PC-3 (cell line): Measurements from ENCODE around the gene ERI3. TPM values are rescaled to one million over a fixed set of nuclear protein-coding genes. Genes with fewer than 3 reads are reported as not detected.

Source experiments
- ATAC-seq: fragments of 200-7000 bp; cut with Tn5 transposase; 2 replicates; pipeline ENCODE4 v1.9.1; 2020; ENCODE audit warnings: mild to moderate bottlenecking, moderate library complexity
- BruUV-seq: library from RNA; stranded (reverse); fragments of 400-500 nt; replicated peaks from 2 replicates; lab custom pipeline; 2021; lab: Mats Ljungman, UMichigan
- CTCF ChIA-PET: fragments of 300-600 bp; sonication (Branson Sonifier 250); formaldehyde crosslinking; loops from one replicate; lab custom pipeline; 2022; ENCODE audit warnings: antibody characterized with exemption; lab: Charles Lee
- POLR2A ChIA-PET: fragments of 300-600 bp; sonication (Branson Sonifier 250); formaldehyde crosslinking; loops from one replicate; lab custom pipeline; 2022; ENCODE audit warnings: antibody characterized with exemption; ENCODE audit not compliant: unreplicated experiment; lab: Charles Lee
- DNase-seq: peaks from one replicate; pipeline ENCODE4 v3.0.0-alpha.2; 2015
- H2AFZ ChIP-seq: fragments of 300-600 bp; sonication (generic); 2 replicates; pipeline ENCODE4 v1.6.0; 2016; ENCODE audit warnings: antibody characterized with exemption, low read length
- H3F3A ChIP-seq: fragments of 300-600 bp; sonication (generic); one replicate; pipeline ENCODE4 v1.6.0; 2017; ENCODE audit warnings: antibody characterized with exemption, low read length, control low read depth, mild to moderate bottlenecking; ENCODE audit not compliant: unreplicated experiment
- H3K27ac ChIP-seq: fragments of 300-600 bp; sonication (generic); 2 replicates; pipeline ENCODE4 v1.5.1; 2016; ENCODE audit warnings: mild to moderate bottlenecking, low read length
- H3K27me3 ChIP-seq: fragments of 300-600 bp; sonication (generic); 2 replicates; pipeline ENCODE4 v1.6.1; 2016; ENCODE audit warnings: low read length, mixed read lengths
- H3K36me3 ChIP-seq: fragments of 300-600 bp; sonication (generic); 2 replicates; pipeline ENCODE4 v1.6.1; 2016; ENCODE audit warnings: low read depth, mixed run types, low read length, mixed read lengths
- H3K4me1 ChIP-seq: fragments of 300-600 bp; sonication (generic); 2 replicates; pipeline ENCODE4 v1.5.1; 2016; ENCODE audit warnings: low read length; ENCODE audit not compliant: insufficient read depth
- H3K4me2 ChIP-seq: fragments of 300-600 bp; sonication (generic); 2 replicates; pipeline ENCODE4 v1.6.0; 2016; ENCODE audit warnings: low read length
- H3K4me3 ChIP-seq: fragments of 300-600 bp; sonication (generic); 2 replicates; pipeline ENCODE4 v1.5.1; 2016; ENCODE audit warnings: mild to moderate bottlenecking, low read length, mixed read lengths
- H3K79me2 ChIP-seq: fragments of 300-600 bp; sonication (generic); 2 replicates; pipeline ENCODE4 v1.6.1; 2017; ENCODE audit warnings: low read length, mixed read lengths
- H3K9ac ChIP-seq: fragments of 300-600 bp; sonication (generic); 2 replicates; pipeline ENCODE4 v1.6.0; 2016; ENCODE audit warnings: mild to moderate bottlenecking, low read length
- H3K9me2 ChIP-seq: fragments of 300-600 bp; sonication (generic); replicated peaks from 2 replicates; pipeline ENCODE4 v1.6.1; 2016; ENCODE audit warnings: mixed run types, low read length, mixed read lengths
- H3K9me3 ChIP-seq: fragments of 300-600 bp; sonication (generic); 2 replicates; pipeline ENCODE4 v1.6.1; 2016; ENCODE audit warnings: low read length, mixed read lengths
- H4K20me1 ChIP-seq: fragments of 300-600 bp; sonication (generic); 2 replicates; pipeline ENCODE4 v1.6.1; 2016; ENCODE audit warnings: low read length, mixed read lengths
- EZH2 ChIP-seq: fragments of 300-600 bp; sonication (generic); IDR thresholded peaks from one replicate; pipeline ENCODE4 v1.6.1; 2017; ENCODE audit warnings: antibody characterized with exemption, mild to moderate bottlenecking, low read length; ENCODE audit not compliant: unreplicated experiment
- EZH2phosphoT487 ChIP-seq: fragments of 300-600 bp; sonication (generic); IDR thresholded peaks from 2 replicates; pipeline ENCODE4 v1.6.1; 2018; ENCODE audit warnings: mild to moderate bottlenecking, antibody characterized with exemption, low read length, borderline replicate concordance
- intact Hi-C: fragments of 100-400 bp; cut with micrococcal nuclease; formaldehyde crosslinking; loops from 2 replicates; pipeline ENCODE4 v1.9.0; 2023
- total RNA-seq: library from RNA; depleted of rRNA; stranded (reverse); fragments of >200 nt; gene quantifications from 2 replicates; pipeline ENCODE4 v1.2.3, GENCODE V29; 2014
- TF ChIP-seq, protein P1 (sequence below): fragments of 300-600 bp; sonication (generic); conservative IDR thresholded peaks from 2 replicates; pipeline ENCODE4 v1.5.1; 2017; ENCODE audit warnings: antibody characterized with exemption, low read depth, mild to moderate bottlenecking, low read length

ERI3 gene
- total RNA-seq, 1 experiment from 2014 or later: 138 TPM

DNA sequence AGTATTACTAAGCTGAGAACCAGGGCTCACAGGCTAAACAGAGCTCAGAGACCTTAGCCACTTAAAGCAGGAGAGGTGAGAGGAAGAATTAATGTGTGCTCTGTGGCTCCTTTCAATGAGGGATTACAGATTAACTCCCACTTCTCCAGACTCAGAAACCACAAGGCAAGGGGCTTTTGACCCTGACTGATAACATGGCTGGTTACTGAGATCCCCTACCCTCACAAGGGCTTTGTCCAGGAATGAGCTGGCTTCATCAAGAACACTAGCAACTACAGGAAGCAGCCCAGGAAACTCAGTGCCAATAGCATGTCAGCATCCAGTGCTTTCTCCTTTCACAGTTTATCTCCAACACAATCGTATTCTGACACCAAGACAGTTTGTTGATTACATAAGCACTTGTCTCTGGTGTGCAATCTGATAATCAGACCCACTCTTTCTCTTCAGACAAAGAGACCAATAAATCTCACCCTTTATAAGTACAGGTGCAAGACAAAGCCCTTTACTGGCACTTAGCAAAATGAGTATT lies 38.8 kb downstream of the ERI3 start:
- peaks cover 55% of the 10 kb centered on the region for H3K36me3 ChIP-seq
- H3F3A ChIP-seq: no peaks in the 10 kb centered on the region
- CTCF ChIA-PET: no interaction called here

DNA sequence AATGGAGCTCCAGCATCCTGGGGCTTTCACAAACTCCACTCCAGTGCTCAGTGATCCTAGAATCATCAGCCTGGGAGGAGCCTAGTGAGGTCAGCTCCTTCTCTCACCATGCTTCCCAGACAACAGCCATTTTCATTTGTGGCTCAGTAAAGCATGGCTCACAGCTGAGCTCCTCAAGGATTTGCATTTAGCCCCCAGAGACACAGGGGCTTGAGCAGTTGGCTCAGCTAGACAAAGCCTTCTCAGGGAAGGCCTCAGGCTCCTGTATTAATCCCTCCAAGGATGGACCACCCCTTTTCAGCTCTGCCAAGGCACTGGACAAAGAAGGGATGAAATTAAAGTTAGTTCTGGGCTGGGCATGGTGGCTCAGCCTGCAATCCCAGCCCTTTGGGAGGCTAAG lies 39.5 kb downstream of the ERI3 start:
- no peak overlapping the region for H3K9ac ChIP-seq
- H3F3A ChIP-seq: no peaks in the 10 kb centered on the region
- no peaks in the 10 kb centered on the region for H4K20me1 ChIP-seq
- no peak overlapping the region for H3K4me2 ChIP-seq
- H3K36me3 ChIP-seq: peaks cover 57% of the 10 kb centered on the region
- ChIA-PET POLR2A (no interaction called here), CTCF (no interaction called here)
- no peak overlapping the region for H2AFZ ChIP-seq
- no peaks in the 10 kb centered on the region for H3K9me3 ChIP-seq
- BruUV-seq: no TSS peak
- intact Hi-C loops: no loop called here
- H3K27me3 ChIP-seq: no peaks in the 10 kb centered on the region
- ATAC-seq (no peak), DNase-seq (no peak)
- no peaks in the 10 kb centered on the region for H3K4me1 ChIP-seq
- no peak for TF ChIP-seq EZH2phosphoT487
- TF ChIP-seq, protein P1, sequence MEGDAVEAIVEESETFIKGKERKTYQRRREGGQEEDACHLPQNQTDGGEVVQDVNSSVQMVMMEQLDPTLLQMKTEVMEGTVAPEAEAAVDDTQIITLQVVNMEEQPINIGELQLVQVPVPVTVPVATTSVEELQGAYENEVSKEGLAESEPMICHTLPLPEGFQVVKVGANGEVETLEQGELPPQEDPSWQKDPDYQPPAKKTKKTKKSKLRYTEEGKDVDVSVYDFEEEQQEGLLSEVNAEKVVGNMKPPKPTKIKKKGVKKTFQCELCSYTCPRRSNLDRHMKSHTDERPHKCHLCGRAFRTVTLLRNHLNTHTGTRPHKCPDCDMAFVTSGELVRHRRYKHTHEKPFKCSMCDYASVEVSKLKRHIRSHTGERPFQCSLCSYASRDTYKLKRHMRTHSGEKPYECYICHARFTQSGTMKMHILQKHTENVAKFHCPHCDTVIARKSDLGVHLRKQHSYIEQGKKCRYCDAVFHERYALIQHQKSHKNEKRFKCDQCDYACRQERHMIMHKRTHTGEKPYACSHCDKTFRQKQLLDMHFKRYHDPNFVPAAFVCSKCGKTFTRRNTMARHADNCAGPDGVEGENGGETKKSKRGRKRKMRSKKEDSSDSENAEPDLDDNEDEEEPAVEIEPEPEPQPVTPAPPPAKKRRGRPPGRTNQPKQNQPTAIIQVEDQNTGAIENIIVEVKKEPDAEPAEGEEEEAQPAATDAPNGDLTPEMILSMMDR: no peak
- no peak for TF ChIP-seq EZH2
- no peaks in the 10 kb centered on the region for H3K9me2 ChIP-seq
- no peak overlapping the region for H3K4me3 ChIP-seq
- 0 out of 2 replicates have a peak, but pooled peaks cover 4% of the 10 kb centered on the region for H3K79me2 ChIP-seq
- no peak overlapping the region for H3K27ac ChIP-seq

More for the DNA sequence above, 38.8 kb downstream of the ERI3 start:
- intact Hi-C loops: no loop called here
- TF ChIP-seq, protein P1: no peak
- TF ChIP-seq EZH2: no peak
- TF ChIP-seq EZH2phosphoT487: no peak
- Histone ChIP-seq H3K4me2 (no peak overlapping the region), H4K20me1 (no peaks in the 10 kb centered on the region), H3K9ac (no peak overlapping the region), H3K79me2 (0 out of 2 replicates have a peak, but pooled peaks cover 4% of the 10 kb centered on the region), H3K9me2 (no peaks in the 10 kb centered on the region), H3K9me3 (no peaks in the 10 kb centered on the region), H3K4me1 (no peaks in the 10 kb centered on the region), H3K27ac (no peak overlapping the region), H2AFZ (no peak overlapping the region), H3K4me3 (no peak overlapping the region), H3K27me3 (no peaks in the 10 kb centered on the region)
- BruUV-seq: no TSS peak
- ATAC-seq (no peak), DNase-seq (no peak)
- POLR2A ChIA-PET: no interaction called here

DNA sequence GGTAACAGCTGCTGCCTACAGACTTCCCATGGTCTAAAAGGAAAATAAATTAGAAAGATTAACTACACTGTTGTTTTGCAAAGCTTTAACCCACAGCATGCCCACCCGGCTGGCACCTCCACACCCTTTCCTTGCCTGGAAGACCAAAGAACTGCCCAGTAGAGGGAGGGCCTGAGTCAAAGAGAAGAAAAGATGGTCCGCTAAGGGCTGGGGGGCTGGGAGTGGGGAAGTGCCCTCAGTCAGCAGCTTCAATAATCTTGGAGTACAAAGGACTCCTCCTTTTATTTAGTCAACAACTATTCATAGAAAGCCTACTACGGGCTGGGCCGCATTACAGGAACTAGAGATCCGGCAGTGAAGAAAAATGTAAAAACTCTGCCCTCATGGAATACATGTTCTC lies 40.6 kb downstream of the ERI3 start:
- ATAC-seq: no peak
- Histone ChIP-seq H3K9me2 (no peaks in the 10 kb centered on the region), H3F3A (no peaks in the 10 kb centered on the region), H2AFZ (no peak overlapping the region), H3K9me3 (no peaks in the 10 kb centered on the region), H4K20me1 (no peaks in the 10 kb centered on the region), H3K9ac (no peak overlapping the region), H3K79me2 (0 out of 2 replicates have a peak, but pooled peaks cover 4% of the 10 kb centered on the region), H3K27ac (no peak overlapping the region), H3K36me3 (peaks cover 58% of the 10 kb centered on the region), H3K4me3 (no peak overlapping the region), H3K4me2 (no peak overlapping the region), H3K27me3 (no peaks in the 10 kb centered on the region), H3K4me1 (no peaks in the 10 kb centered on the region)
- intact Hi-C loops: no loop called here
- DNase-seq: no peak
- ChIA-PET POLR2A (no interaction called here), CTCF (no interaction called here)
- no peak for TF ChIP-seq EZH2phosphoT487
- no peak for TF ChIP-seq EZH2
- TF ChIP-seq, protein P1: no peak; the same call in 1 of the 2 replicates
- no TSS peak for BruUV-seq
